ENCODE data around the gene TNNI3. TPM values are rescaled to one million over a fixed set of nuclear protein-coding genes. Genes with fewer than 3 reads are reported as not detected.

Gene TNNI3
- polyA plus RNA-seq, 1 donor from 2014 or later: not detected

Other genes starting within 250 kb of the TNNI3 start
- 1.4 TPM for gene NLRP7, start 210.2 kb downstream of the TNNI3 start, polyA plus RNA-seq
- gene NLRP2, start 191.4 kb downstream of the TNNI3 start, polyA plus RNA-seq: 6.7 TPM
- gene GP6, start 119.5 kb downstream of the TNNI3 start, polyA plus RNA-seq: 0.55 TPM
- gene RDH13, start 94.6 kb downstream of the TNNI3 start, polyA plus RNA-seq: 18.7 TPM
- 0.93 TPM for gene EPS8L1, start 81.9 kb downstream of the TNNI3 start, polyA plus RNA-seq
- gene PPP1R12C, start 40.1 kb downstream of the TNNI3 start, polyA plus RNA-seq: 7.4 TPM
- gene TNNT1, start 8.5 kb downstream of the TNNI3 start, polyA plus RNA-seq: not detected
- gene DNAAF3, start 8.9 kb upstream of the TNNI3 start, polyA plus RNA-seq: not detected
- gene SYT5, start 22.6 kb upstream of the TNNI3 start, polyA plus RNA-seq: 0.43 TPM
- not detected for gene PTPRH, start 51.8 kb upstream of the TNNI3 start, polyA plus RNA-seq
- 1.4 TPM for gene TMEM86B, start 71.0 kb upstream of the TNNI3 start, polyA plus RNA-seq
- 47.0 TPM for gene PPP6R1, start 101.3 kb upstream of the TNNI3 start, polyA plus RNA-seq
- gene HSPBP1, start 122.4 kb upstream of the TNNI3 start, polyA plus RNA-seq: 34.1 TPM
- gene BRSK1, start 126.3 kb upstream of the TNNI3 start, polyA plus RNA-seq: 0.34 TPM
- not detected for gene TMEM150B, start 167.6 kb upstream of the TNNI3 start, polyA plus RNA-seq
- 2.3 TPM for gene KMT5C, start 182.1 kb upstream of the TNNI3 start, polyA plus RNA-seq
- gene COX6B2, start 197.0 kb upstream of the TNNI3 start, polyA plus RNA-seq: not detected
- gene GARIN5B, start 205.5 kb upstream of the TNNI3 start, polyA plus RNA-seq: not detected
- not detected for gene IL11, start 212.7 kb upstream of the TNNI3 start, polyA plus RNA-seq
- gene TMEM190, start 219.1 kb upstream of the TNNI3 start, polyA plus RNA-seq: not detected
- gene TMEM238, start 226.6 kb upstream of the TNNI3 start, polyA plus RNA-seq: 1.1 TPM
- gene RPL28, start 228.2 kb upstream of the TNNI3 start, polyA plus RNA-seq: 825 TPM

Measured in IgD-negative memory B cell (primary cell).